Spleen (tissue), 13 donors: ENCODE measurements around the gene THBS1. TPM values are rescaled to one million over a fixed set of nuclear protein-coding genes. Genes with fewer than 3 reads are reported as not detected.

Experiments used
- DNase-seq: peaks from one replicate; pipeline ENCODE4 v3.0.0-alpha.2; 2020
- H3K27ac ChIP-seq, 8 donors: fragments of 200-600 bp; sonication (generic) in 7 of 8; 1 replicate in 4 of 8; 2 replicates in 4 of 8; pipeline versions ENCODE4 v1.5.0 to v1.8.0; 2016 to 2021; ENCODE audit warnings: inconsistent platforms in 4 of 8, mild to moderate bottlenecking in 4 of 8, moderate library complexity in 1 of 8
- H3K27me3 ChIP-seq, 7 donors: fragments of 200-600 bp; sonication (generic) in 6 of 7; replicated peaks in 1 of 7; 1 replicate in 4 of 7; 2 replicates in 3 of 7; pipeline versions ENCODE4 v1.5.0 to v1.8.0; 2016 to 2021; ENCODE audit warnings: inconsistent platforms in 3 of 7, mild to moderate bottlenecking in 1 of 7
- H3K36me3 ChIP-seq, 6 donors: fragments of 200-600 bp; sonication (generic) in 5 of 6; 1 replicate in 4 of 6; 2 replicates in 2 of 6; pipeline versions ENCODE4 v1.5.0 to v1.8.0; 2016 to 2021; ENCODE audit warnings: inconsistent platforms in 2 of 6
- H3K4me1 ChIP-seq, 6 donors: fragments of 200-600 bp; sonication (generic) in 5 of 6; 1 replicate in 3 of 6; 2 replicates in 3 of 6; pipeline versions ENCODE4 v1.5.0 to v1.8.0; 2016 to 2021; ENCODE audit warnings: inconsistent platforms in 3 of 6
- H3K4me3 ChIP-seq, 8 donors: fragments of 200-600 bp; sonication (generic) in 7 of 8; 1 replicate in 4 of 8; 2 replicates in 4 of 8; pipeline versions ENCODE4 v1.5.0 to v1.8.0; 2016 to 2021; ENCODE audit warnings: inconsistent platforms in 4 of 8, mild to moderate bottlenecking in 4 of 8, moderate library complexity in 2 of 8
- H3K9me3 ChIP-seq, 8 donors: fragments of 200-600 bp; sonication (generic) in 7 of 8; 1 replicate in 4 of 8; 2 replicates in 4 of 8; pipeline versions ENCODE4 v1.5.0 to v1.8.0; 2016 to 2021; ENCODE audit warnings: inconsistent platforms in 4 of 8
- CTCF ChIP-seq, 11 experiments: fragments of 200-600 bp in 7 of 11; fragments of 450-650 bp in 4 of 11; sonication (generic) in 4 of 11; IDR thresholded peaks in 8 of 11; conservative IDR thresholded peaks in 3 of 11; 1 replicate in 7 of 11; 2 replicates in 4 of 11; pipeline versions ENCODE4 v1.4.0 to v1.8.0; 2016 to 2021; ENCODE audit warnings: antibody characterized with exemption in 11 of 11, inconsistent platforms in 4 of 11, mild to moderate bottlenecking in 1 of 11
- POLR2A ChIP-seq, 3 donors: fragments of 450-650 bp; IDR thresholded peaks; one replicate each; pipeline ENCODE4 v1.5.1; 2017; ENCODE audit warnings: antibody characterized with exemption in 3 of 3, mild to moderate bottlenecking in 1 of 3
- POLR2AphosphoS5 ChIP-seq, 3 donors: sonication (generic); formaldehyde crosslinking; IDR thresholded peaks; one replicate each; pipeline ENCODE4 v1.5.1; 2017; ENCODE audit warnings: antibody characterized with exemption in 3 of 3
- WGBS, 5 donors: extraction: QIAGEN DNeasy Blood & Tissue Kit in 3 of 5; methylation state at CpG; one replicate each; pipeline versions ENCODE4 v1.1.5 to v1.1.7; 2013 to 2018; 5-methylcytosine and 5-hydroxymethylcytosine counted together
- intact Hi-C: fragments of 100-400 bp; cut with DNase I; formaldehyde crosslinking; loops from one replicate; pipeline ENCODE4 v1.15.0; 2023; ENCODE audit warnings: low total_unique reads
- long read RNA-seq, 2 donors: transcript quantifications; one replicate each; lab custom pipeline, GENCODE V29; 2026
- polyA plus RNA-seq, 3 donors: library from polyadenylated mRNA; stranded (reverse); fragments of 200-250 nt; gene quantifications; one replicate each; pipeline ENCODE4 v1.2.1, GENCODE V29; 2013
- total RNA-seq, 7 donors: library from RNA; depleted of rRNA in 3 of 7; stranded (reverse); fragments of >200 nt in 3 of 7; fragmentation: NEBNext Ultra II Directional in 4 of 7; extraction: Animal tissue kit (Norgen Biotek cat#: 25700) in 4 of 7; gene quantifications; one replicate each; pipeline versions ENCODE4 v1.1.0 to v1.2.1, GENCODE V29; 2016 to 2021
- donor health status: healthy with polysubstance abuse.
- donor health status: DM: no; HTN: no; CAD: no; lungs with moderate emphysema.
- donor health status: DM: no; HTN: no; CAD: no.
- donor health status: Bipolar disorder and iron deficiency.
- donor health status: healthy.
- donor health status: DM: no; HTN: no; CAD: no.
- donor health status: DM: yes; HTN: yes; CAD: no.

THBS1 gene
- total RNA-seq (1,000 to 10,000 TPM in 1 of 7 donors, 100 to 1,000 TPM in 6; 156 to 1,022 (median 509) TPM), polyA plus RNA-seq (10 to 100 TPM in 2 of 3 donors, 1 to 10 TPM in 1; 8.4 to 18.4 (median 17.2) TPM)
- long read RNA-seq, donor 1, partial matches to known transcripts = 0 of 4 reads
- long read RNA-seq, donor 1, other reads (novel, unspliced or antisense) = 0 of 4 reads
- long read RNA-seq, donor 2 = 0 reads

- H3K27me3 ChIP-seq = peaks cover 0 to 75% (median 15%) of the 10 kb centered on the region in 7 donors
- 1 to 3% (median 1%) methylated on average over 16 to 74 of the region's 74 CpGs for WGBS, 5 donors
Observed at GRCh38 chr15:39580485-39581241, at the start of gene THBS1. Gene THBS1 (plus strand): TSS chr15:39581079. CDS start chr15:39581858, 779 bp downstream.

GRCh38 chr15:39534996-39535395 lies 45.9 kb upstream of the THBS1 start:
- Histone ChIP-seq H3K4me1 (no peaks in the 10 kb centered on the region), H3K4me3 (no peak overlapping the region), H3K27ac (no peak overlapping the region), H3K36me3 (no peaks in the 10 kb centered on the region), H3K27me3 (no peaks in the 10 kb centered on the region), H3K9me3 (no peaks in the 10 kb centered on the region)
- TF ChIP-seq CTCF (IDR thresholded peaks at IDR 0.05 in 8 of 11, conservative IDR thresholded peaks at IDR 0.05 in 3 of 11) (no peak), POLR2A (IDR thresholded peaks at IDR 0.05) (no peak), POLR2AphosphoS5 (IDR thresholded peaks at IDR 0.05) (no peak)
- intact Hi-C loops = no loop called here
- WGBS, 5 donors = 81 to 91% (median 87%) methylated on average over 5 of the region's 5 CpGs
- DNase-seq = no peak

More at GRCh38 chr15:39580485-39581241, at the start of gene THBS1:
- no peaks in the 10 kb centered on the region for H3K9me3 ChIP-seq
- DNase-seq = peak; percentile 87
- H3K27ac ChIP-seq = peak within 1 kb of the TSS; percentile 51 to 90 (median 83)
- intact Hi-C loops = loop anchor here (10.0 kb wide), 2 partner anchors 174 to 456 kb away; no protein-coding TSS in a partner anchor
- peak within 1 kb of the TSS; percentile 39 to 70 (median 46) for H3K4me3 ChIP-seq
- H3K4me1 ChIP-seq = peaks cover 0 to 65% (median 25%) of the 10 kb centered on the region in 6 donors
- H3K36me3 ChIP-seq = peaks cover 0 to 37% (median 10%) of the 10 kb centered on the region in 6 donors
- TF ChIP-seq CTCF (IDR thresholded peaks at IDR 0.05 in 8 of 11, conservative IDR thresholded peaks at IDR 0.05 in 3 of 11) (peak in 4 of 11 experiments; percentile 7 to 66 (median 58)), POLR2A (IDR thresholded peaks at IDR 0.05) (peak; percentile 19 to 80 (median 75)), POLR2AphosphoS5 (IDR thresholded peaks at IDR 0.05) (peak; percentile 94 to 98 (median 97))

GRCh38 chr15:39535466-39535865 lies 45.4 kb upstream of the THBS1 start:
- Histone ChIP-seq H3K9me3 (no peaks in the 10 kb centered on the region), H3K27me3 (no peaks in the 10 kb centered on the region), H3K4me1 (no peaks in the 10 kb centered on the region), H3K4me3 (no peak overlapping the region), H3K27ac (no peak overlapping the region), H3K36me3 (no peaks in the 10 kb centered on the region)
- 71 to 87% (median 79%) methylated on average over 10 of the region's 10 CpGs for WGBS, 5 donors
- no peak for TF ChIP-seq POLR2AphosphoS5 (IDR thresholded peaks at IDR 0.05)
- TF ChIP-seq CTCF (IDR thresholded peaks at IDR 0.05 in 8 of 11, conservative IDR thresholded peaks at IDR 0.05 in 3 of 11) = no peak
- TF ChIP-seq POLR2A (IDR thresholded peaks at IDR 0.05) = no peak
- intact Hi-C loops = no loop called here
- DNase-seq = no peak

GRCh38 chr15:39538936-39539335 lies 41.9 kb upstream of the THBS1 start:
- TF ChIP-seq CTCF (IDR thresholded peaks at IDR 0.05 in 8 of 11, conservative IDR thresholded peaks at IDR 0.05 in 3 of 11) = no peak
- TF ChIP-seq POLR2A (IDR thresholded peaks at IDR 0.05) = no peak
- no peak for TF ChIP-seq POLR2AphosphoS5 (IDR thresholded peaks at IDR 0.05)
- no peak overlapping the region for H3K27ac ChIP-seq
- WGBS, 5 donors = 88 to 98% (median 93%) methylated on average over 3 of the region's 3 CpGs
- no peak overlapping the region for H3K4me3 ChIP-seq
- H3K9me3 ChIP-seq = no peaks in the 10 kb centered on the region
- H3K27me3 ChIP-seq = no peaks in the 10 kb centered on the region
- intact Hi-C loops = no loop called here
- DNase-seq = no peak
- H3K36me3 ChIP-seq = no peaks in the 10 kb centered on the region
- H3K4me1 ChIP-seq = no peaks in the 10 kb centered on the region
